ENCODE measurements around the gene RELT.

RELT gene

DNA sequence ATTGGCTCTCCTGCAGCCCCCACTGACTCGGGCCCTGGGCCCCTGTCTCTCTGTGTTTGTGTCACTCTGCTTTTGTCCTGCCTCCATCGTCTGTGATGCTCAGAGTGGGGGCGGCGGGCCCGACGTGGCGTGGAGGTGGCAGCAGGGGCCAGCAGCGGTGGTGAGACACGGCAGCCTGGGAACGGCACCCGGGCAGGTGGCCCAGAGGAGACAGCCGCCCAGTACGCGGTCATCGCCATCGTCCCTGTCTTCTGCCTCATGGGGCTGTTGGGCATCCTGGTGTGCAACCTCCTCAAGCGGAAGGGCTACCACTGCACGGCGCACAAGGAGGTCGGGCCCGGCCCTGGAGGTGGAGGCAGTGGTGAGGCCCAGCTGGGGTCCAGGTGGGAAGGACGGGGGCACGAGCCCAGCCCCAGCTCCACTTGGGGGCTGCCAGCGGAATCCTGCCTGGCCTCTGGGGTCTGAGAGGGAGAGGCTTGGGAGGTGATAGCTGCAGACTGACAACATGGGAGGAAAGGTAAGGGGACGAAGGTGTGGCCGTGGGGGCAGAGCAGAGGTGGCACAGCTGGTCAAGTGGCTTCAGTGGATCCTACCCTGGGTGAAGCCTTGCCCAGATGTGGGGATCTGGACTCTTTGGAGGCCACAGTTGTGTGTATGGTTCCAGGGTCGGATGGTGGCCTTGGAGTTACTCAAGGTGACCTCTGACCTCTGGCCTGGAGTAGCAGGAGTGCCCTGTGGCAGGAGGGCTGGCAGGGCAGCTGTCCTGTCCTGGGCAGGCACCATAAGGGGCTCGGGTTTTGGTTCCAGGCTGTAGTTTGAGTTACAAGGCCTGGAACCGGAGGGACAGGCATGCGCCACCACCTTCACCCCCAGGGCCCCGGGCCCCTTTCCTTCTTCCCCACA is 16.2 kb downstream of the RELT start:
- DNase-seq = no peak

DNA sequence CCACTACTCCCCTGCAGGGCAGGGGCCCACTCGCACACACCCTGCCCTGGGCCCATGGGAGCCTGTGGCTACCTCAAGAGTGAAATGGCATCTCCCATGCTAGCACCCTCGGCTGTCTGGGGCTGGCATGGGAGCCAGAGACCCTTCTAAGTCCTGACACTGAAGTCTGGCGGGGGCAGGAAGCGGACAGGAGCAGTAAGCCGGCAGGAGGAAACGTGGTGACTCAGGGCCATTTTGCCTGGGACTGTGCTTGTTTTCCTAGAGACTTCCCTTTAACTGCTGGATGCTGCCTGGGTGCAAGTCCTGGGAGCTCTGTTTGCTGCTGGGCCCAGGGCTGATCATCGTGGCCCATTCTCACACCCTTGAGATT is 16.8 kb downstream of the RELT start:
- DNase-seq = no peak

DNA sequence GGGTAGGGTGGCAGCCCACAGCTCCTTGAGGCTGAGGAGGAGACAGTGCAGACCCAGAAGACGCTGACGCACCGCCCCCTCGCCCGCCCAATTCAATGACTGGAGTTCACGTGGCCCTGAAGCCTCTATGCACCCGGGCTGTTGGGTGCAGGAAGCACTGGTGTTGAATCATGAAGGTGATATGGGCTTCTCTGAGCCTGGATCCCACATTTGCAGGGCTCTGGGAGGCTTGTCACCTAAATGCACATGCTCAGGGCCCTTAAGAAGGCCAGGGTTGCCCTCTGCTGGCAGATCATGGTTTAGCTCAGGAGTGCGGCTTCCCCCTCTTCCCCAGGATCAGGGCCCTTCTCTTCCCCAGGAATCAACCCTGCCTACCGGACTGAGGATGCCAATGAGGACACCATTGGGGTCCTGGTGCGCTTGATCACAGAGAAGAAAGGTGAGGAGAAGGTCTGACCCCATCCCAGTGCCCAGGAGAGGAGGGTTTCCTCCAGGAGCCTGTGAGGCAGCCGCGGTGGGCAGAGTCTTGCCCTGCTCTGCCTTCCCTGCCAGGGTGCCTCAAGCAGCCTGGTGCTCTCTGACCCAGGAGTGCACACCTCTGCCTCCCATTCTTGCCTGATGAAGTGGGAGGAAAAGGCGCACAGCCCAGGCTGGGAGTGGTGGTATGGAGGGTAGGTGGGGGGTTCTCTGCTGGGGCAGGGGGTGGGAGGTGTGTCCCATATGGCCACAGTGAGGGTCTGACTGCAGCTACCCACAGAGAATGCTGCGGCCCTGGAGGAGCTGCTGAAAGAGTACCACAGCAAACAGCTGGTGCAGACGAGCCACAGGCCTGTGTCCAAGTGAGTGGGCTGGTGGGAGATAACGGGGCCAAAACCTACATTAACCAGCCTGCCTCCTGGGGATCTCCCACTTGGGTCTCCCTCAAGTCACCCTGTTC is 17.5 kb downstream of the RELT start:
- peak; percentile 62 for DNase-seq

DNA sequence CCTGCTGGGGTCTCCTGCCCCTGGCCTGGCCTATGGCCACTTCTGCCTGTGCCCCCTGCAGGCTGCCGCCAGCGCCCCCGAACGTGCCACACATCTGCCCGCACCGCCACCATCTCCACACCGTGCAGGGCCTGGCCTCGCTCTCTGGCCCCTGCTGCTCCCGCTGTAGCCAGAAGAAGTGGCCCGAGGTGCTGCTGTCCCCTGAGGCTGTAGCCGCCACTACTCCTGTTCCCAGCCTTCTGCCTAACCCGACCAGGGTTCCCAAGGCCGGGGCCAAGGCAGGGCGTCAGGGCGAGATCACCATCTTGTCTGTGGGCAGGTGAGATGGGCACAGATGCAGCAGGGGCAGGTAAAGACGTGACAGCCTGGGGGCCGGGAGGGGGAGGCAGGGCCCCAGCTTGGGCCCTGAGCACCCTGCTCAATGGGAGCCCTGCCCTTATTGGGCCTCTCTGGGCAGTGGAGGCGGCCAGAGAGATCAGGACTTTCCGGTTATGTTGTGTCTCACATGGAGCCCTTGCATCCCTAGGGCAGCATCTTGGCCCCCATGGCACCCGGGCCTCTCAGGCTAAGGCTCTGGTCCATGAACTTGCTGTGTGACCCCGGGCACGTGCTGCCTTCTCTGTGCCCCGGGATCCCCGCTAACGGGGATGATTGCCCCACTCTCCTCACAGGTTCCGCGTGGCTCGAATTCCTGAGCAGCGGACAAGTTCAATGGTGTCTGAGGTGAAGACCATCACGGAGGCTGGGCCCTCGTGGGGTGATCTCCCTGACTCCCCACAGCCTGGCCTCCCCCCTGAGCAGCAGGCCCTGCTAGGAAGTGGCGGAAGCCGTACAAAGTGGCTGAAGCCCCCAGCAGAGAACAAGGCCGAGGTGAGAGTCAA is 18.5 kb downstream of the RELT start:
- no peak for DNase-seq

DNA sequence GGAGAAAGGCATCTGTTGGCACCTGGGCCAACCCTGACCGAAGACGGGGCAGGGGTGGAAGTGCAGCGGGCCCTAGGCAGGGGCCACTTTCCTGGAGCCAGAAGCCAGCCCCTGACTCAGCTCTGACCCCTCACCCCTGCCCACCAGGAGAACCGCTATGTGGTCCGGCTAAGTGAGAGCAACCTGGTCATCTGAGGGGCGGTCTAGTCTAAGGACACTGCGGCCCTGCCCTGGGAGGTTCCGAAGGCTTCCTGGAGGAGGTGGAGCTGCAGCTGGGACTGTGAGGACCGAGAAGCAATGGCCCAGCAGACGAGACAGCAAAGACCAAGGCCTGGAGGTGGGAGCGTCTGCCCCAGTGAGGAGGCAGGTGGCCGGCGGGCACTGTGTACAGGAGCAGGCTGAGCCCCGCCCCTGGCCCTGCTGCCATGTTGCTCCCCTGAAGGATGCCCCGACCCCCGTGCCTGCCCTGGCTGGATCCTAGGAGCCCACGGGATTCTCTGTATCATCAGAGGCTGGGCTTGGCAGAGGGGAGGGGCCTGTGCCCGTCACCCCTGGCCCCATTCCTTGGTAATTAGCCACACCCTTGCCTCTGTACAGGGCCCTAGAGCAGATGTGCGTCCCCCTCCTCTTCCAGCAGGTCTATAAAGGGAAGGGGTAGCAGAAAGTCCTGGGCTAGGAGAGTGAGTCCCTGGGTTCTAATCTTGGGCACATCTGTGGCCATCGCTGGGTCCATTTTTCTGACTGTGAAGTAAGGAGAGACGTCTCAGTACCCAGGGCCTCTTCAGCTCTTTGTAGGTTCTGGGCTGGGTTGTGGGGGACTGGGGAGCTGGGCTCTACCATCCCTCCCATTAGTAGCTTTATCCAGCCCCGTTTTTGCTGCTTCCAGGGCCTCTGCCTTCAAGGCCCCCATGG is 19.4 kb downstream of the RELT start:
- no peak for DNase-seq

DNA sequence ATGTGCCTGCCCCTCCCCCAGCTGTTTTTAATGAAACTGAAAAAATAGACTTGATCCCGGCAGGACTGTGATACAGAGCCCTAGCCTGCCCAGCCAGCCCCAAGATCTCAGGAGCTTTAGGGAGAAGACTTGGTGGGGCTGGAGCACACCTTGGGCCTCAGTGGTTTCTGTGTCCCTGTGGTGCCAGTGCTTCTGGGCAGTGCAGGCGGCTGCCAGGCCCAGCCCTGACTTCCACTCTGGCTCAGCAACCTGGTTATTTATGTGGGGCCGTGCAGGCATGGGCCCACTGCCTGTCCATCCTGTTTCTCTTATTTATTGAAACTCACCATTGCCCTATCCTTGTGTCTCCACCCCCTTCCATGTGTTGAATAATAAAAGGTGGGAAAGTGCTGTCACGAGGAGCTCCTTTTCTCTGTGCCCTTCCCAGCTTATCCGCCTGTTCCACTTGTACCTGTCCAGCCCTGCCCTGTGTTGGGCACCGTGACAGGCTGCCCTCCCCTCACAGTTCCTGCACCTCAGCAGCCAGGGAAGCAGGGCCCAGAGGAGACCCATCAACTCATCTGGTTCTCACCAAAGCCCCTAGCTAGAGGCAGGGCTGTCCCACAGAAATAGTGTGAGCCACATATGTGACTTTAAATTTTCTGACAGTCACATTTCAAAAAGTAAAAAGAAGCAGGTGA is 20.2 kb downstream of the RELT start:
- no peak for DNase-seq

DNA sequence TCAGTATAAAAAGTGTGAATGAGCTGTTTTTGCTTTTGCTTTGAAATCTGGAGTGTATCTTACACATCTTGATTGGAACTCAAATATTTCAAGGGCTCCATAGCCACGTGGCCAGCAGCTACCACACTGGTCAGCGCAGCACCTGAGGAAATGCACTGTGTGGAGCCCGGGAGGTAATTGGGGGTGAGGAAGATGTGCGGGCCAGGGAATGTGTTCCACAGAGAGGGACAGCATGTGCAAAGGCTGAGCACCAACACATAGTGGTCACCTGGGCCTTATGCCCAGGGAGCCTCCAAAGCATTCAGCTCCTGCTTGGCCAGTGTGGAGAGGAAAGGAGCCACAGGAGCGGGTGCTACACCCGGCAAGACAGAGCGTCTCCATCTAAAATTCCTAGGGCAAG is 20.8 kb downstream of the RELT start:
- no peak for DNase-seq

DNA sequence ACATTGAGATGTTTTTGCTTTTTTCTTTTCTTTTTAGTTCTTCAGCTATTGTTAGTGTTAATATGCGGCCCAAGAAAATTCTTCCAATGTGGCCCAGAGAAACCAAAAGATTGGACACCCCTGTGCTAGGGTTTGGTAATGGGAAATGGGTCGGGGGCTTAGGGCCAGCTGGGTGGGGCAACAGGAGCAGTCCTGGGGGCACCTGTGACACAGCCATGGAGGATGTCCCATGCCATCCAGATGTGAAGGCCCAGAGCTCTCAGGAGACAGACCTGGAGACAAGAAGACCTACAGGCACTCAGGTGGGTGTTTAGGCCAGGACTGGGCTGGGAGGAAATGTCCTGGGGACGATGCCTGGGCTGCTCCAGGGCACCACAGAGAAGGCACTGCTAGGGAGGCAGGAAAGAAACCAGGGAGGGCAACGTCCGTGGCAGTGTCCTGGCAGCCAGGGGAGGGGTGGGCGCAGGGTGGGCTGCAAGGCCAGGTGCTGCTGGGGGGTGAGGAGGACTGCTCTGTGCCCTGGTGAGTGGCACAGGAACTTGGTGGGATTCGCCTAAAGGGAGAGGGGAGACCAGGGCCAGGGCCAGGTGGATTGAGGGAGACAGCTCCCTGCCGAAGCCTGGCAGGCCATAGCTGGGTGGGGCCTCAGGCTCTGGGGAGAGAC is 21.4 kb downstream of the RELT start:
- no peak for DNase-seq

DNA sequence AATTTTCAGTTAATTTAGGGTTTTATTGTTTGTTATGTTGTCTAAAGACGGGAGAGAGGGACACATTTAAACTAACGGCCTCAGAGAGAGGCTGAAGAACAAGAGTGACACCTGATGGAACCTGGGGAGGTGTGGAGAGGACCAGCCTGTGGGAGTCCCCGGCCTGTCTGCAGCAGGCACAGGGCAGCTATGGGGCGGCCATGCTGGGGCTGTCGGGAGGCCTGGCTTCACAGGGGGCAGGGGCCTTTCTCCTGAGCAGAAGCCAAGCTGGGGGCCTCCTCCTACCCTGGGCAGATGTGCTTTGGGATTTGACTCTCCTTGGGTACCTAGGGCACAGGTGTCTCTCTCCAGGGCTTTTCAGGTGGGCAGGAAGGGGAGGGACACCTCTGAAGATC is 21.9 kb downstream of the RELT start:
- DNase-seq = no peak

DNA sequence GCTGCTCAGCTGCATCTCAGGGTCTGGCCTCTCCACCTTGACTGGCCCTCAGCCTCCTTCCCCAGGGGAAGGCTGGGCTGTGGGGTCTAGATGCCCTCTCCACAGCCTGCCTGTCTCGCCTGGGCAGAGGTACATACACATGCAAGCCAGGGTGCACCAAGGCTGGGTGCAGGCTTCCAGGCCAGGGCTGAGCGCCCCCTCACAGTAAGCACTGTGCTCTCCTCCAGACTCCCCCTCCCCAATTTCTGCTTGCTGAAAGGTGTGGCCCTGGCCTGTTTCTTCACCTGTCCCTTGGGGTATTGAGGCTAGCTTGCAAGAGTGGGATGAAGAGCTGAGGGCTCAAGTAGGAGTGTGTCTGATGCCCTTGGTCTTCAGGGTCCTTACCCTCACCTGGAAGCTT is 22.5 kb downstream of the RELT start:
- DNase-seq = no peak

DNA sequence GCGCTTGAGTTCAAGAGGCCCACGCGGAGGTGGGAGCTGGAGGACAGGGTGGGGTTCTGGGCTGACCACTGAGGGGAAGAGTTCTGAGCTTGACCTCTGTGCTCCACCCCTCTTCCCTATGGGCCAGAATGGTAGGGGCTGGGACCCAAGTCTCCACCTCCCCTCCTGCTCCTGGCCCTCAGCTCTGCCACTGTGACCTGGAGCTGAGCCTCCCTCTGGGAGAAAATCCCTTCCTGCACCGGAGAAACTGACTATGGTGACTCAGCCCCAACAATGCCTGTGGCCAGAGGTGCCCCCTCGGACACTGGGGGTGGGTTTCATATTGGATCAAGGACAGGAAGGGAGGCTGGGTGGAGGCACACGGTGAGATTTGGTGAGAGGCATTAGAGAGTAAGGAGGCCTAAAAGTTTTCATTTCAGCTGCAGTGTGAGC is 23.0 kb downstream of the RELT start:
- no peak for DNase-seq

DNA sequence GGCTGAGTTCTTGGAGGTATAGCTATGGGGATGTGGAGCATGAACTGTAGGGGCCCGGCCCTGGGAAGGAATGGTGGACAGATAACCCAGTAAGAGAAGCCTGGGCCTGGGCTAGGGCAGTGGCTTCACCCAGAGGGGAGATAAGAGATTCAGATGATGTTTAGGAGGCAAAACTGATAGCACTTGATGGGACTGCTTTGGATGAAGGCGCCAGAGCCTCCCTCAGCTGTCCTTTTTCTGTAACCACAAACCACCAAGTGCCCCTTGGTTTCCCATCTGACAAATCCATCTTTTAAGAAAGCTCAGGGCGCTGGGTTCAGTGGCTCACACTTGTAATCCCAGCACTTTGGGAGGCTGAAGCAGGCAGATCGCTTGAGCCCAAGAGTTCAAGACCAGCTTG is 23.4 kb downstream of the RELT start:
- no peak for DNase-seq

DNA sequence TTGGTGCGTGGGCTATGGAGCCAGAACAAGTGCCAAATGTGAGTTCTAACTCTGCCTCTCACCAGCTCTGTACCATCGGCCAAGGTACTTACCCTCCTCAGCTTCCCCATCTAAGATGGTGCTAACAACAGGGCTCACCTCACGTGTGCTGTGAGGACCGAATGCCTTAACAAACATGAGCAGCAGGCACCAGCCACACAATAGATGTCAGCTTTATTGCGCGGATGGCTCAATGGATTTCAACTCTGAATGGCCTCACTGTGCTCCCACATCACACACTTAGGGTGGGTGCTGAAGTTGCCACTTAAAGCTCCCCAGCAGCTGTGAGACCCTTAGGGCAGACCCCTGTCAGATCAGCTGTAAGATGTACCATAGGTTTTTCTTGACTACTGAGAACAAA is 24.1 kb downstream of the RELT start:
- DNase-seq = no peak

DNA sequence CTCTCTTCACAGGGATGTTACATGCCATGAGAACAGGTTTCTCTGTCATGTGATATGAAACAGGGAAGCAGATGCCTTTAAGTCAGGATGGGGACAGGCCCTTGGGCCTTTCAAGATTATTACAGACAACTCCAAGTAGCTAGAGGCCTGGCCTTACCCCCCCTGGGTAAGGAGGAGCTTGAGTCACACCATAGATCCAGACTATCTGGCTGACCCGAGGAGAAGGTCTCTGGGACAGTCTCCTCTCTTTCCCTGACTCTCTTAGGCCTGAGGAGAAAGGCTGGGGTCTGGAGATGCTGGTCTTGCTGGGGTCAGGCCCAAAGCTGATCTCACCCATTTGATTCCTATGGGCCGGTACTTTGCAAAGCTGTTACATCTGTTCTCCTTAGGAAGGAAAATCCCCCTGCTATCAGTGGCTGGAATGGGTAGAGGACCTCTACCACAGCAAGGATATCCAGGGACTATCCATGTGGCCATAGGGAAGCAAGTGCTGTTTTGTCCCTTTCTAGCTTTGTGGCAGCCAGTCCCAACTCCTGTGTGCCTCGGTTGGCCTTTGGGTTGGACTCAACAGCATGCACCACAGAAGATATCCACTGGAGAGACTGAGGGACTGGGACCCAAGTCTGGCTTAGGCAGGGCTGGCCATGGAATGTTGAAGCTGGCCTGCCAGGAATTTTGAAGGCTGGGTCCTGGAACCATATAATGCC is 25.2 kb downstream of the RELT start:
- no peak for DNase-seq

DNA sequence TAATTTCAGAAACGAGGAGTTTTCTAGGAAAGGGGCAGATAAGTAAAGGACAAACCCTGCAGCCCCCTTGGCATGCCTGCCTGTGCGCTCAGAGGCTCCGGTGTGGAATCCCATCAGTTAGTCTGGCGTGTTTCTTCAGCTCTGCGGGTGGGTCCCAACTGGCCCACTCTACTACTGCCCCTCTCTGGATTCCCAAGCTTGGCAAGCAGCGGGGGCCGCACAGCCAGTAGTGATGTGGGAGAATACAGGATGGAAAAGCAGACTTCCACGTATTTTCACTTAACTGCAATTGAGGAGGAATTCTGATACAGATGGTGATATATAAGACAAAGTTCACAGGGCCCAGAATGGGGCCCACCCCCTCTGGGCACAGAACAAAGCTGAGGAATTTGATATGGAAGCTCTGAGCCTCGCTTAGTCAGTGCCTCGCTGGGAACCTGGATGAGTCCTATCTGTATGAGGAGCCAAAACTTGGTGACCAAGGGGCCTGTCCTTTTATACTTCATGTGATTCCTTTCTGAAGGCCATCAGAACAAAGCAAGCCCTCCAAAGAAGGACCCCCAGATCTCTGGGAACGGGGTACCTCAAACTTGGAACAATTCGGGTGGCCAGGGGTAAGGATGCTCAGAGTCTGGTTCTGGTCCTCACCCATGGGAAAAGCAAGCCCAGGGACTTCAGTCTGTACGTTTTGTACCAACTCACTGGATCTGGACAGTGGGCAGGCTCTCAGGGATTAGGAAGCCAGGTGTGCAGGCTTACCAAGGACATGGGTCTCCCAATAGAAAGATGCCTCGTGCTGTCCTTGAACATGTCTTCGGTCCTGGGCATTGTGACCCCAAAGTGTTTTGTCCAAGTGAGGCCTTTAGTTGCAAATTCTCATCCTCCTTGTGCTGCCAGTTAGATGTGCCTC is 26.0 kb downstream of the RELT start:
- no peak for DNase-seq

DNA sequence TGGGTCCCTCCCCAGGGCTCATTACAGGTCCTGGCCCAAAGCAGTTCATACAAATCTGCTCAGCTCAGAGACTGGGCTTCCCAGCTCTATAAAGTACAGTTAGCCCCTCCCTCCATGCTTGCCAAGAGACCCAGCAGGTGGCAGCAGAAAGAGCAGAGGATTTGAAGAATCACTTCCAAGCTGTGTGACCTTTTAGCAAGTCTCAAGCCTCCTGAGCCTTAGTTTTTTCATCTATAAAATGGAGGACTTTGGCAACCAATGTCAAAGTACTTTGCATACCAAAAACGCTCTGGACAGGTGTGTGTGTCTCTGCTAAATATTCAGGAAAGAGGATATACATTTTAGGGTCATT is 26.6 kb downstream of the RELT start:
- DNase-seq = no peak

DNA sequence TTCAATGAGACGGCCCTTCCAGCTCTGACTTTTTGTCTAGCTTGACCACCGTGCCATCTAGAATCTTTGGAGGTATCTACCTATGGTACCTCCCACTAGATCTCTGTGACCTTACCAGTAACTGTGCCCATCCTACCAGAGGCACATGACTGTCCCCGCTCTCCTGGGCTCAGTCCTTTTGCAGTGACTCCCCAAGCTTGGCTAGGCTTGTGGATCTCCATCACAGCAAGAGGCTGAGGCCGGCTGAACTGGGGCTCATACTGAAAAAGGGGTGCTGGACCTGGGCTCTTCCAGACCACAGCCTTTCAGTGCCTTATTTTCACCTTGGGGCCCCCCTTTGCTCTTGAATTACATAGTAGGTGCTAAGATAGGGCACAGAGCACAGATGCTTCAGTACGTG is 27.3 kb downstream of the RELT start:
- no peak for DNase-seq

DNA sequence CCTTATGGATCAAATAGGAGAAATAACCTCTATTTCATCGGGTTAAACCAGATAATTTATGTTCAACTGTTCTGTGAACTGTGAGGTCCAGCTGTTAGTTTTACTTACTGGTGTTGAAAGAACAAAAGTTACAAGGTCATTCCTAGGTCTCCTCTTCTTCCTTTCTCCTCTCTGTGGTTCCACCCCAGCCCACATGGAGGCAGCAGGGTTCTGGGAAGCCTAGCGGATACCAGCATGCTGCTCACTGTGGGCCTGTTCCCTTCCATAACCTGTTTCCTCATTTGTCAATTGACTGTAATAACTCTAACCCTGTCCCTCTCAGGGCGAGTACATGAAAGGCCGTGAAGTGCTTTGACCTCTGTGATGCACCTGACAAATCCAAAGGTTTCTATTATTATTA is 27.8 kb downstream of the RELT start:
- DNase-seq = no peak
